ENCODE measurements around the gene CTNNBIP1. TPM values are rescaled to one million over a fixed set of nuclear protein-coding genes. Genes with fewer than 3 reads are reported as not detected.

Gene CTNNBIP1
- total and polyA plus RNA-seq, 9 of the 15 experiments (the other 6 are each of a cell fraction or from before 2014, with no cell fraction given): 0.65 to 29.2 (median 14.7) TPM

GRCh38 chr1:9929431-9930385, 19.6 kb upstream of the CTNNBIP1 start (continued):
- TF ChIP-seq ZNF407 (IDR thresholded peaks at IDR 0.05; ENCODE audit: low read depth) (no peak), PTRF (tag; IDR thresholded peaks at IDR 0.05) (no peak), NKRF (IDR thresholded peaks at IDR 0.05; ENCODE audit: borderline replicate concordance) (no peak), ETV1 (tag; conservative IDR thresholded peaks at IDR 0.05; ENCODE audit: low read depth) (peak; percentile 78), XRCC5 (IDR thresholded peaks at IDR 0.05; ENCODE audit: low read depth, low read length) (no peak), GATA2 (CRISPR knock-in tag; IDR thresholded peaks at IDR 0.05) (no peak), ZNF561 (CRISPR knock-in tag; conservative IDR thresholded peaks at IDR 0.05) (no peak), HBP1 (CRISPR knock-in tag; IDR thresholded peaks at IDR 0.05) (0 out of 2 replicates have a peak, but pooled peaks have one; percentile 18), ZNF174 (CRISPR knock-in tag; IDR thresholded peaks at IDR 0.05) (no peak), TBL1XR1 (IDR thresholded peaks at IDR 0.05; ENCODE audit: low read length in 2 of 2) (no peak), SIN3B (IDR thresholded peaks at IDR 0.05; ENCODE audit: low read depth) (no peak), PPARD (CRISPR knock-in tag; IDR thresholded peaks at IDR 0.05) (no peak), FOXA3 (CRISPR knock-in tag; conservative IDR thresholded peaks at IDR 0.05 in 1 of 2, IDR thresholded peaks at IDR 0.05 in 1 of 2) (no peak)
- TF ChIP-seq, protein P1, sequence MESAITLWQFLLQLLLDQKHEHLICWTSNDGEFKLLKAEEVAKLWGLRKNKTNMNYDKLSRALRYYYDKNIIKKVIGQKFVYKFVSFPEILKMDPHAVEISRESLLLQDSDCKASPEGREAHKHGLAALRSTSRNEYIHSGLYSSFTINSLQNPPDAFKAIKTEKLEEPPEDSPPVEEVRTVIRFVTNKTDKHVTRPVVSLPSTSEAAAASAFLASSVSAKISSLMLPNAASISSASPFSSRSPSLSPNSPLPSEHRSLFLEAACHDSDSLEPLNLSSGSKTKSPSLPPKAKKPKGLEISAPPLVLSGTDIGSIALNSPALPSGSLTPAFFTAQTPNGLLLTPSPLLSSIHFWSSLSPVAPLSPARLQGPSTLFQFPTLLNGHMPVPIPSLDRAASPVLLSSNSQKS (CRISPR knock-in tag; IDR thresholded peaks at IDR 0.05): no peak
